ENCODE results near the gene WLS.

GRCh38 chr1:68201546-68202238 lies 30.6 kb downstream of the WLS start:
- TF ChIP-seq CTCF (conservative IDR thresholded peaks at IDR 0.05) (no peak), ZFX (IDR thresholded peaks at IDR 0.05) (no peak)
